ENCODE data around the gene ZFP64. TPM values are rescaled to one million over a fixed set of nuclear protein-coding genes. Genes with fewer than 3 reads are reported as not detected.

The ZFP64 gene
- total and polyA plus RNA-seq, 2 of the 4 experiments (the other 2 are of a cell fraction): 14.3 to 17.1 TPM

GRCh38 chr20:52145587-52145986 is 46.0 kb downstream of the ZFP64 start:
- Histone ChIP-seq H3K4me2 (ENCODE audit: low read depth, low read length) (no peak overlapping the region), H3K9ac (ENCODE audit: low read depth, low read length) (no peak overlapping the region), H4K8ac (ENCODE audit: low read depth in 2 of 2, low read length in 2 of 2) (no peak overlapping the region), H2BK20ac (ENCODE audit: low read depth, low read length) (no peak overlapping the region), H3K27ac (ENCODE audit: insufficient read depth, low read length) (no peak overlapping the region), H3K9me1 (ENCODE audit: insufficient read depth, low read length) (no peaks in the 10 kb centered on the region), H3K9me3 (ENCODE audit: control insufficient read depth, insufficient read depth, low read length) (no peaks in the 10 kb centered on the region), H3K4ac (ENCODE audit: low read depth, low read length) (no peak overlapping the region), H3K79me1 (ENCODE audit: low read depth in 1 of 2, low read length in 2 of 2) (no peaks in the 10 kb centered on the region), H2AFZ (replicated peaks; ENCODE audit: low read length, poor library complexity) (no peak overlapping the region), H3K4me1 (ENCODE audit: control insufficient read depth, insufficient read depth, low read length) (no peaks in the 10 kb centered on the region), H4K5ac (ENCODE audit: low read depth, low read length) (no peak overlapping the region), H4K91ac (ENCODE audit: insufficient read depth, low read depth, low read length) (no peak overlapping the region), H2BK120ac (ENCODE audit: low read depth, low read length) (no peak overlapping the region), H3K36me3 (ENCODE audit: control insufficient read depth, insufficient read depth, low read length) (no peaks in the 10 kb centered on the region), H2BK15ac (ENCODE audit: low read depth, low read length) (no peak overlapping the region), H2AK5ac (ENCODE audit: low read depth, low read length) (no peak overlapping the region), H2BK5ac (ENCODE audit: low read depth, low read length, poor library complexity, severe bottlenecking) (no peak overlapping the region), H3K27me3 (ENCODE audit: control insufficient read depth, insufficient read depth, low read length) (no peaks in the 10 kb centered on the region), H3K23ac (ENCODE audit: low read depth, low read length) (no peak overlapping the region), H3K18ac (ENCODE audit: low read depth, low read length) (no peak overlapping the region), H3K14ac (replicated peaks; ENCODE audit: low read depth, low read length) (no peak overlapping the region), H4K20me1 (ENCODE audit: insufficient read depth, low read length) (no peaks in the 10 kb centered on the region), H3K56ac (ENCODE audit: extremely low read depth, insufficient read depth, low read length) (no peak overlapping the region), H3K4me3 (ENCODE audit: insufficient read depth, low read depth, low read length) (no peak overlapping the region), H2AK9ac (replicated peaks; ENCODE audit: low read depth, low read length, poor library complexity) (no peak overlapping the region)
- dilution Hi-C loops (cut with HindIII; ENCODE audit: low sequenced_read_pairs, unreplicated experiment) (no loop called here), intact Hi-C loops (cut with micrococcal nuclease) (no loop called here), in situ Hi-C loops (cut with MboI; ENCODE audit: low sequenced_read_pairs) (no loop called here)
- TF ChIP-seq MAFK (IDR thresholded peaks at IDR 0.05; ENCODE audit: low read depth, low read length) (no peak), MXI1 (IDR thresholded peaks at IDR 0.05; ENCODE audit: borderline replicate concordance, low read depth, low read length) (no peak), BHLHE40 (IDR thresholded peaks at IDR 0.05; ENCODE audit: low read depth, low read length) (no peak)
- ChIA-PET POLR2A (ENCODE audit: unreplicated experiment) (no interaction called here), CTCF (no interaction called here)
- BruUV-seq (replicated peaks): no TSS peak
- no peak; the same call in 1 of the 2 replicates for ATAC-seq (ENCODE audit: low read depth)
- peak; percentile 28 for DNase-seq

Data from IMR-90 (cell line).